Adipose tissue (tissue), 3 donors: Measurements from ENCODE around the gene TUSC7. TPM values are rescaled to one million over a fixed set of nuclear protein-coding genes. Genes with fewer than 3 reads are reported as not detected.

Experiments
- H3K27ac ChIP-seq: one replicate; pipeline ENCODE4 v1.5.1; 2013; ENCODE audit warnings: low read depth, low read length
- WGBS, 3 donors: extraction: QIAGEN DNeasy Blood & Tissue Kit; methylation state at CpG; one replicate each; pipeline ENCODE4 v1.1.7; 2013; 5-methylcytosine and 5-hydroxymethylcytosine counted together
- polyA plus RNA-seq, 3 donors: library from polyadenylated mRNA; stranded (reverse); fragments of 200-250 nt; gene quantifications; one replicate each; pipeline ENCODE4 v1.2.3, GENCODE V29; 2013
- donor health status: healthy with polysubstance abuse.
- donor health status: Bipolar disorder and iron deficiency.
- donor health status: healthy.

TUSC7 gene
- polyA plus RNA-seq = not detected

- WGBS, 3 donors = 77 to 92% (median 88%) methylated on average over 4 of the region's 4 CpGs
- H3K27ac ChIP-seq = no peak within 1 kb of the TSS
Observed at GRCh38 chr3:116709479-116709878, at the start of gene TUSC7. Gene TUSC7 (plus strand): TSS chr3:116709779.

GRCh38 chr3:116661196-116661595 lies 48.4 kb upstream of the TUSC7 start:
- WGBS, 3 donors = 87 to 93% (median 89%) methylated on average over 1 of the region's 1 CpG
- H3K27ac ChIP-seq = no peak overlapping the region

DNA sequence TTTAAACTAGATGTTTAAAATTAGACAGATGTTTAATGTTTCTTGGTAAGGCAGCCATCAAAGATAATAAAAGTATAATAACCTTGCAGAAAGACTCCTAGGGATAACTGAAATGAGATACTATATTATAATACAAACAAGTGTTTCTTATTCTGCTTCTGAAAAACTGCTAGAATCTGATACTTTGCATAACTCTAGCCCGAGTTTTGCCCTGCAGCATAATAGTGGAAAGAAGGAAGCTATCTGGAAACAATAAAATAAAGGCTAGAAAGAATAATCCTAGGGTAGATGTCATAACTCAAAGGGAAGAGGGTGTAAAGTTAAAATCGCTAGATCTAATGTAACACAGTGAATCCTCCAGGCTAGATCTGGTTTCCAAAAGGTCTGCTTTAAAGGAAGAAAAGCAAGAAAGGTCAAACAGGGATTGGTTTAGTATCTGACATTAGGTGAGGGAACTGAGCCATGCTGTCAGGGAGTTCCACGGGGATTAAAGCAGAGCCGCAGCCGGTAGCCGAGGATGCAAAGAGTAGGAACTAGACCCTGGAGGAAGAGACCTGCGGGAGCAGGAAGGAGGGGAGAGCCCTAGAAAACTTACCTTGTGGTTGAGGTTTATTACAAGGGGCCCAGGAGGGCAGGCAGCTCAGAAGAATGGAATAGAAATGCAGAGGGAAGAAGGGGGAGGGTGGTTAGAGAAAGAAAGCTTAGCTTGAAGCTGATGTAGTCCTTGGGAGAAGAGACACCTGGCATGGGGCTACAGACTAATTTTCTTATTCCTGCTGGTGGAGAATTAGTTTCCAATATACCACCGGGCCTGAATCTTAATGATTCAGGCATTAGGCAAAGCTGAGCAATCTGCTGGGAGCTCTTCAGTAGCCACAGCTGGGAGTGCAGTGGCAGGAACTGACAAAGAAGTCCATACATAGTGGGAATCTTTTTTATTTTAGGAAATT lies 46.1 kb upstream of the TUSC7 start:
- no peak overlapping the region for H3K27ac ChIP-seq
- WGBS, 3 donors = 32 to 41% (median 33%) methylated on average over 8 of the region's 8 CpGs

- H3K27ac ChIP-seq = no peak overlapping the region
Observed at GRCh38 chr3:116667324-116667723, 42.3 kb upstream of the TUSC7 start.

- WGBS, 3 donors = 52 to 68% (median 68%) methylated on average over 1 of the region's 1 CpG
- H3K27ac ChIP-seq = no peak overlapping the region
Observed at GRCh38 chr3:116667791-116668190, 41.8 kb upstream of the TUSC7 start.

DNA sequence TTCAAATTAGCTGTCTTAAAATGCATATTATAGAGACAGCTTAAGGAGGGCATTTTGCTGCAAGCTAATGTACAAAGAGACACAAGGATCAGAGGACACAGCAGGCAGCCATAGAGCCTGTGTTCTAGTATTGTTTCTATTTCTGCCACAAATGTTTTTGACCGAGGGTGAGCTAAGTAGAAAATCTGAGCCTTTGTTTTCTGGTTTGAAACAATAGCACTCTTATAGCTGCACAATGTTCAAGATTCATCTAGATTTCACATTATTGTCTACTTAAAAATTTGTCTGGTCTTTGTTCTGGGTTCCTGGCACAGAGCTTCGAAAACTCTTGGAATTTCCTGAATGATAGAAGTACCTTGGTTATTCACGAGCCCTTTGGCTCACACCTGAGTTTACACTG lies 40.0 kb upstream of the TUSC7 start:
- no peak overlapping the region for H3K27ac ChIP-seq
- 67 to 76% (median 70%) methylated on average over 3 of the region's 3 CpGs for WGBS, 3 donors

- 59 to 64% (median 60%) methylated on average over 1 of the region's 1 CpG for WGBS, 3 donors
- H3K27ac ChIP-seq = no peak overlapping the region
Observed at GRCh38 chr3:116671151-116671550, 38.4 kb upstream of the TUSC7 start.

DNA sequence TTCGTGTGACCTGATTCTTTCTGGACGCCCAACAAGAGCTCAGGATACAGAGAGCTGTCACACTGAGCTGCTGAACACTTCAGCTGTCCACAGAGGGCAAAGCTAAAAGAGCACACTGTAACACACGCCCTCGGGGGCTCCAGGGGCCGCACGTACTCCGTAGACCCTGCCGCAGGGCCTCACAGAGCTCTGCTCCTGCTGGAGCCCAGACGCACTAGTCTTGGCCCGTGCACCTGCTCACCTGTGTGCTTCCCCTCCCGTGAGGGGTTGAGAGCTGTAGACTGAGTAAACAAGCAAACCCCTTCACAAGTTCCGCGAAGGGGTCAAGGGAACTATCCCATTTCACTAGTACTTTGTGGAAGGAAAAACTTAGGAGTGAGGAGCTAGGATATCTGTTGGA lies 30.7 kb upstream of the TUSC7 start:
- WGBS, 3 donors = 42 to 74% (median 74%) methylated on average over 13 of the region's 13 CpGs
- no peak overlapping the region for H3K27ac ChIP-seq

DNA sequence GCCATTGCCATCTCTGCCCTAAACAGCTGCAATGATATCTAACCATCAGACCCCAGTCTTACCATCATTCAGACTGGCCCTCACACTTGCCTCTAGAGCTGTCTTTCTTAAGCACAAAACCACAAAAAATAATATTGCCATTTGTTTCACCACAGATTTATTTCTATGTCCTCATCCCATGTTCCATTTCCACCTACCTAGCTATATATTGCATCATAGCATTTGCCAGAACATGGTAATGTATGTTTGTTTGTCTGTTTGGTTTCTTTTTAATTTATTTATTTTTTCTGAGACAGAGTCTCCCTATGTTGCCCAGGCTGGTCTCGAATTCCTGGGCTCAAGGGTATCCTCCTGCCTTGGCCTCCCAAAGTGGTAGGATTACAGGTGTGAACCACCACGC lies 18.5 kb upstream of the TUSC7 start:
- 67 to 81% (median 75%) methylated on average over 2 of the region's 2 CpGs for WGBS, 3 donors
- H3K27ac ChIP-seq = no peak overlapping the region

DNA sequence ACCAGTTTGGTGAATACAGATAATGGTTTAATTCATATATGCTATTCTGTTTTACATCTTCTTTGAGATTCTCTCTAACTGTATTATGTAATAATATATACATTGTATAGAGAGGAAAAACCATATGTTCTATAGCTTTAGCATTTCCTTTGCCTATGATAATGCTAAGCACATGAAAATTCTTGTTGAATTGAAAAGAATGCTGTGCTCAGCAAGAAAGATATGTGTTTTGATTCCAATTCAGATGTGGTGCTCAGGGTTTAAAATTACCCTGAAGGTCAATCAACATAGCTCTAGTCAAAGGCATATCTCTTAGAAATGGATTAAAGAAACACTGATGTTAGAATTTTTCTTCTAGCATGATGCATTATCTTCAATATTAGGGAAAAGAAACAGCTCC lies 8.5 kb upstream of the TUSC7 start:
- no peak overlapping the region for H3K27ac ChIP-seq

DNA sequence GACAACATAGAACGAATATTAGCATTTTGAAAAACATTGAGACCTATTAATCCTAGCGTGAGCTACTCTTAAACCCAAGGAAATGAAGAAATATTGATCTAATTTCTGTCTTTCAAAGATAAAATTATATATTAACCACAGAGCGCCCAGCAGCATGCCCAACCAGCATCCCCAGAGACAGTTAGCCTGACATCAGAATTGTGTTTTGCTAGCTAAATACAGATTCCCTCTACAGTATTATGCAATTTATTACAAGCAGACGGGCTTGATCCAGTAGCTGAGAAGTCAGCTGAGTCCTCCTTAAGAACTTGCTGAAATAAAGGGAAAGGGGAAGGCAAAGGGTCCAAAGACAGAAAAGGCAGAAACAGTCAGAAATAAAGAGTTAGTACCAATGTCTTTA lies 7.2 kb upstream of the TUSC7 start:
- 23 to 56% (median 50%) methylated on average over 4 of the region's 4 CpGs for WGBS, 3 donors
- H3K27ac ChIP-seq = no peak overlapping the region

- no peak overlapping the region for H3K27ac ChIP-seq
- 90 to 99% (median 91%) methylated on average over 3 of the region's 3 CpGs for WGBS, 3 donors
Observed at GRCh38 chr3:116707531-116707930, 2.0 kb upstream of the TUSC7 start.

DNA sequence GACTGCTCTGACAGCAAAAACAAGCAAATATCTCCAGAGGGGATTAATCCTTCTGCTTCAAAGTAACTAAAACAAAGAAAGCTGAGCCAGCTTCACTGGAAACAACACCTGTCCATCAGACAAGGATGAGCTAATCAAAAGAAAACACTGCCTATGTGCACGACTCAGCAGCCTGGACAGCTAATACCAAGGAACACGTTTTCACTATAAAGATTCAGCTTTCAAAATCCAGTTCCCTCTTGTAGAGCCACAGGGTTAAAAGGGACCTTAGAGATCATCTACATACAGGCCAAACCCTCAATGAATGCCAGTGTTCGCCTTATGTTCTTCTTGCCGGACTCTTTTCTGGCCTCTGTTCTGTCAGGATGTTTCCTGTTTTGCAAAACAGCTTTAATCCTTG lies 6.9 kb downstream of the TUSC7 start:
- H3K27ac ChIP-seq = no peak overlapping the region
- WGBS, 3 donors = 44 to 57% (median 49%) methylated on average over 4 of the region's 4 CpGs

GRCh38 chr3:116717566-116717965 lies 8.0 kb downstream of the TUSC7 start:
- no peak overlapping the region for H3K27ac ChIP-seq
- WGBS, 3 donors = 86 to 93% (median 91%) methylated on average over 1 of the region's 1 CpG

DNA sequence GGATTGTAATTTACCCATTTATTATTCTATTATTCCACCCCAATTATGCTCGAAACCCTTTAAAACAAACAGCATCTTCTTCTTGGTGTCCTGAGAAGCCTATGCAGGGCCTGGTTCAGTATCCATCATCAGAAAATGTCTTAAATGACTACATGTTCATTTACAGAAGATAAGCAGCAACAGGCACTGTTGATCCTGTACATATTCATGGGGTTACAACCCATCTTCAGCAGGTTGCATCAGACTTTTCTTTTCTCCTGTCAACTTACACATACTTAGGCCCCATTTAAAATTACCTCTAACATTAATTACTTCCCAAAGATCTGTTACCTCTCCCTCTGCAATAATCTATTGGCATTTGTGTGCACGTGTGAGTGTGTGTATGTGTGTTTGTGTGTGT lies 18.9 kb downstream of the TUSC7 start:
- 57 to 76% (median 73%) methylated on average over 2 of the region's 2 CpGs for WGBS, 3 donors

DNA sequence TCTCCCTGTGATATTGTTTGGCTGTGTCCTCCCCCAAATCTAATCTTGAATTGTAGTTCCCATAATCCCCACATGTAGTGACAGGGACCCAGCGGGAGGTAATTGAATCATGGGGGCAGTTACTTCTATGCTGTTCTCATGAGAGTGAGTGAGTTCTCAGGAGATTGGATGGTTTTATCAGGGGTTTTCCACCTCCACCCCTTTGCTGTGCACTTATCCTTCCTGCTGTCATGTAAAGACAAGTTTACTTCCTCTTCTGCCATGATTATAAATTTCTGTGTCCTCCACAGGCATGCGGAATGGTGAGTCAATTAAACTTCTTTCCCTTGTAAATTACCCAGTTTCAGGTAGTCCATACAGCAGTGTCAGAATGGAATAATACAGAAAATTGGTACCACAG lies 24.7 kb downstream of the TUSC7 start:
- 81 to 83% (median 82%) methylated on average over 2 of the region's 2 CpGs for WGBS, 3 donors
- H3K27ac ChIP-seq = no peak overlapping the region

More for the DNA sequence above, 18.9 kb downstream of the TUSC7 start:
- no peak overlapping the region for H3K27ac ChIP-seq

- WGBS, 3 donors = 36 to 42% (median 42%) methylated on average over 2 of the region's 2 CpGs
- no peak overlapping the region for H3K27ac ChIP-seq
Observed at GRCh38 chr3:116739678-116740077, 30.1 kb downstream of the TUSC7 start.

- H3K27ac ChIP-seq = no peak overlapping the region
- 68 to 86% (median 85%) methylated on average over 2 of the region's 2 CpGs for whole genome bisulfite sequencing, 3 donors
Observed at GRCh38 chr3:116740293-116740692, 30.7 kb downstream of the TUSC7 start.

DNA sequence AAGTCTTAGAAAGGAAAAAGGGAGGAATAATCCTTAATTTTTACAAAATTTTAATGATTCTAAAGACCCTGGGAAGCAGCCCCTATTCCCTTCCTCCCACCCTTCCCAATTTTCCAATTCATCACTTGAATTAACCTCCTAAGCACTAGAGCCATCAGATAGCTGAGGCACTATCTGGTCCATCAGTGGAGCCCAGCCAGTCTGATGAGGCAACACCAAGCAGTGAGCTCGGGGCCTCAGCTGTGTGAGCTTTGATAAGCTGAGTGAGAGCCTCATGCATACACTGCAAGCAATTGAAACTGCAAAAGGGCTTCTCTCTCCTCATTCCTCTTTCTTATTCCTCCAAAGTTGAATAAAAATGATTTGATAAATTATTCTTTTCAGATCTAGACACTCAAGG lies 31.9 kb downstream of the TUSC7 start:
- 19 to 43% (median 42%) methylated on average over 1 of the region's 1 CpG for WGBS, 3 donors

GRCh38 chr3:116743062-116743461 lies 33.5 kb downstream of the TUSC7 start:
- no peak overlapping the region for H3K27ac ChIP-seq

More for the DNA sequence above, 31.9 kb downstream of the TUSC7 start:
- H3K27ac ChIP-seq = no peak overlapping the region
